Mammary epithelial cell (primary cell): Measurements from ENCODE around the gene TLE2.
A peak's percentile ranks its signal among the peaks of the same experiment; 100 is the strongest.

Experiments used
- CTCF ChIP-seq, 2 donors: IDR thresholded peaks in 1 of 2; conservative IDR thresholded peaks in 1 of 2; 2 replicates each; pipeline ENCODE4 v1.5.1; 2011 to 2012; ENCODE audit warnings: inconsistent platforms in 2 of 2, low read length in 2 of 2, mild to moderate bottlenecking in 2 of 2, control low read depth in 1 of 2, low read depth in 1 of 2; ENCODE audit not compliant: insufficient read depth in 1 of 2; ENCODE audit errors: extremely low read depth in 1 of 2
- EZH2 ChIP-seq: IDR thresholded peaks from 2 replicates; pipeline ENCODE4 v1.6.1; 2012; ENCODE audit warnings: low read length, inconsistent platforms, borderline replicate concordance

- TF ChIP-seq CTCF (conservative IDR thresholded peaks at IDR 0.05 in 1 of 2, IDR thresholded peaks at IDR 0.05 in 1 of 2; ENCODE audit: extremely low read depth in 1 of 2, insufficient read depth in 1 of 2, low read depth in 1 of 2, low read length in 2 of 2) (peak in 1 of 2 donors; percentile 44), EZH2 (no peak)
Observed at GRCh38 chr19:3061182-3062161, 32.4 kb upstream of the TLE2 start.
